Muscle layer of colon (tissue), 2 donors: ENCODE measurements around the gene SNX30.

Experiments
- H3K27ac ChIP-seq: one replicate; pipeline ENCODE4 v1.7.0; 2013; ENCODE audit warnings: low read depth, mild to moderate bottlenecking, low read length, moderate library complexity
- H3K27me3 ChIP-seq, 2 donors: one replicate each; pipeline ENCODE4 v1.7.0; 2013; ENCODE audit warnings: low read length in 2 of 2, mild to moderate bottlenecking in 2 of 2; ENCODE audit not compliant: insufficient read depth in 2 of 2, control insufficient read depth in 1 of 2
- H3K36me3 ChIP-seq: one replicate; pipeline ENCODE4 v1.7.0; 2013; ENCODE audit warnings: mild to moderate bottlenecking, low read length; ENCODE audit not compliant: insufficient read depth
- H3K4me1 ChIP-seq: one replicate; pipeline ENCODE4 v1.7.0; 2013; ENCODE audit warnings: mild to moderate bottlenecking, low read length; ENCODE audit not compliant: insufficient read depth
- H3K4me3 ChIP-seq, 2 donors: one replicate each; pipeline ENCODE4 v1.7.0; 2013; ENCODE audit warnings: low read length in 2 of 2, low read depth in 1 of 2, mild to moderate bottlenecking in 1 of 2, moderate library complexity in 1 of 2
- H3K9ac ChIP-seq: one replicate; pipeline ENCODE4 v1.7.0; 2013; ENCODE audit warnings: low read length
- H3K9me3 ChIP-seq: one replicate; pipeline ENCODE4 v1.7.0; 2013; ENCODE audit warnings: mild to moderate bottlenecking, low read length
- donor health status: abdominal sarcoma.
- donor health status: Adenocarcinoma of cecum.

SNX30 gene

DNA sequence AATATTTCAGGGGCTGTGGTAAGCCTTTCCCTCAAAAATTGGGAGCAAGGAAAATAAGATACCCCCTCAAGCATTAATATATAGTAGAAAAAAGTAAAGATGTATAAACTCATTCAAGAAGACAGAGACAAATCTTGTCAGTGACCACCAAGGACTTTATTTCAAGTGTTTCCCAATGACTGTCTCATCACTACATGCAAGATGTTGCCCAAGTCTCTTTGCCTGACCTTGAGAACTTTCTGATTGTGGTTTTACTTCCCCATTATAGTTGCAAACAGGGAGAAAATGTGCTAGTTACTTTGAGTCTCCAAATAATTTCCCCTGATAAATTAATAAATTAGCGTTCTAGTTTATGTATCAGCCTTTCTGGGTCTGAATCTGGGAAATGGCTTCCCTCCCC lies 144.1 kb downstream of the SNX30 start:
- Histone ChIP-seq H3K9ac (no peak overlapping the region), H3K27ac (no peak overlapping the region), H3K4me3 (no peak overlapping the region), H3K27me3 (peaks cover 0 to 17% of the 10 kb centered on the region in 2 donors), H3K4me1 (no peaks in the 10 kb centered on the region), H3K36me3 (no peaks in the 10 kb centered on the region), H3K9me3 (no peaks in the 10 kb centered on the region)

DNA sequence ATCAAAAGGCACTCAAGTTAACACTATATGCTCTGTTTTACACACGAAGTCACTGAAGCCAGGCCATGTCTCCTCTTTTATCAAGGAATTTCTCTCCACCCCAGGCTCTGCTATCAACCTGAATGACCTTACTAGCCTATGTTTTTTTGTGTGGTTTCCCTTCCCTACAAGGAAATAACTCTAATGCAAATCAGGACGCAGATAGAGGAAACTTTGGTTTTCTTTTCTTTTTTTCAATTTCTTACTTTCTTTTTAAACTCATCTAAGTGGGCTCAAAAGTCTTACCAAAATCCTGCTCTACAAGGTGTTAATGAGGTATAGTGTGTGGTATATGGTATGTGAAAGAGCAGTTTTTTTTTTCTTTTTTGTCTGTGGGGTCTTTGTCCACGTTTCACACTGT lies 145.6 kb downstream of the SNX30 start:
- H3K4me1 ChIP-seq = no peaks in the 10 kb centered on the region
- H3K36me3 ChIP-seq = no peaks in the 10 kb centered on the region
- H3K9me3 ChIP-seq = no peaks in the 10 kb centered on the region
- no peak overlapping the region for H3K27ac ChIP-seq
- H3K27me3 ChIP-seq = peaks cover 0 to 5% of the 10 kb centered on the region in 2 donors
- no peak overlapping the region for H3K4me3 ChIP-seq
- H3K9ac ChIP-seq = no peak overlapping the region

DNA sequence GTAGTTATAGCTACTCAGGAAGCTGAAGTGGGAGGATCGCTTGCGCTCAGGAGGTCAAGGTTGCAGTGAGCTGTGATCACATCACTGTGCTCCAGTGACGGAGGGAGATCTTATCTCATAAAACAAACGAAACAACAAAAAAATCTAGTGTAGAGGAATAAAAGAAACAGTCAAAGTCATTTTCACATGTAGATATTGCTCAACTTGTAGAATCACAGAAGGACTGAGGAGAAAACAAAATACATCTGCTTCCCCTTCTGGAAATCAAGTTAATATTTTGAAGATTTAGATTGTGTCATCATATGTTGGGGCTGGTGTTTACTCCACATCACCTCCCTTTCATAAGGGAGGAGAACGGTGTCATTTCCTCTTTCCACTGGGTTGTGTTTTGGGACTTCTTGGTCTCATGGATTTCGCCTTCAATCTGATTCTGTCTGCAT lies 148.3 kb downstream of the SNX30 start:
- H3K27ac ChIP-seq = no peak overlapping the region

DNA sequence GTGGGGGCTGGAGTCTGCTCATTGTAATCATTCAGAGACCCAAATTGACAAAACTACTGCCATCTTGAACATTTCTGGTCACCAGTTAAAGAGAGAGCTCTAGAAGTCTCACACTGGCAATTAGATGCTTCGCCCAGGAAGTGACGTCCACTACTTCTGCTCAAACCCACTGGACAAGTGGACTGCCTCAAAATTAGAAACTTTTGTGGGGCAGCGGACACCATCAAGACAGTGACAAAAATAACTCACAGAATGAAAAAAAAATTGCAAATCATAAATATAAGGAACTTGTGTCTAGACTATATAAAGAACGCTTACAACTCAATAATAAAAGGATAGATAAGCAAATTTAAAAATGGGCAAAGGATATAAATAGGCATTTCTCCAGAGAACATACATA lies 149.9 kb downstream of the SNX30 start:
- Histone ChIP-seq H3K27ac (no peak overlapping the region), H3K9ac (no peak overlapping the region), H3K27me3 (no peaks in the 10 kb centered on the region), H3K36me3 (no peaks in the 10 kb centered on the region), H3K4me1 (no peaks in the 10 kb centered on the region), H3K4me3 (no peak overlapping the region), H3K9me3 (no peaks in the 10 kb centered on the region)

More for the DNA sequence above, 148.3 kb downstream of the SNX30 start:
- Histone ChIP-seq H3K4me1 (no peaks in the 10 kb centered on the region), H3K4me3 (no peak overlapping the region), H3K27me3 (no peaks in the 10 kb centered on the region), H3K36me3 (no peaks in the 10 kb centered on the region), H3K9me3 (no peaks in the 10 kb centered on the region), H3K9ac (no peak overlapping the region)

DNA sequence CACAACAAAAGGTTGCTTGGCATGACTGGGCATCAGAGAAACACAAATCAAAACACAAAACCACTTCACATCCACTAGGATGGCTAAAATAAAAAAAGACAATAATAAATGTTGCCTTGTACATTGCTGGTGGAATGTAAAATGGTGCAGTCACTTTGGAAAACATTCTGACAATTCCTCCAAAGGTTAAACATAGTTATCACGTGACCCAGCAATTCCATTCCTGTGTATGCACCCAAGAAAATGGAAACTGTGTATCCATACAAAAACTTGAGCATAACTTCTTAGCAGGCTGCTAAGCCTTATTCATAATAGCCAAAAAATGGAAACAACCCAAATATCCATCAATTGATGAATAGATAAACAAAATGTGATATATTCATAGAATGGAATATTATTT lies 150.3 kb downstream of the SNX30 start:
- Histone ChIP-seq H3K27ac (no peak overlapping the region), H3K36me3 (no peaks in the 10 kb centered on the region), H3K4me1 (no peaks in the 10 kb centered on the region), H3K4me3 (no peak overlapping the region), H3K9me3 (no peaks in the 10 kb centered on the region), H3K9ac (no peak overlapping the region), H3K27me3 (no peaks in the 10 kb centered on the region)

DNA sequence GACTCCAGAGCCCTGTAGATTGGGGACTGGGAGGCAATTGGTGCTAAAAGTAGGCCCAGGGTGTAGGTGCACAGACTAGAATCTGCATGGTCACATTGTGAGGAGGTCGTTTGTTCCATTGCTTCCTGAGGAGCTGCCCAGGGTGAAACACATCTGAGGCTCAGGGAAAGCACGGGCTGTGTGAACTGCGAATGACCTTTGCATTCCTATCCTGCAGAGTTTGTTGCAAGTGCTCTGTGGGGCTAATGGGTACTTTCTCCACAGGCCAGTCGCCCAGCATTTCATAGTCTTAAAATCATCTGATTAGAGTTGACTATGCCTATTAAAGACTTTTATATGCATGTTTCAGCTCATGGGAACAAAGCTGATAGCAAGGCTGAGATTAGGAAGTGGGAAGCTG lies 154.5 kb downstream of the SNX30 start:
- Histone ChIP-seq H3K27me3 (no peaks in the 10 kb centered on the region), H3K4me1 (no peaks in the 10 kb centered on the region), H3K27ac (no peak overlapping the region), H3K36me3 (no peaks in the 10 kb centered on the region), H3K9ac (no peak overlapping the region), H3K4me3 (no peak overlapping the region), H3K9me3 (no peaks in the 10 kb centered on the region)

DNA sequence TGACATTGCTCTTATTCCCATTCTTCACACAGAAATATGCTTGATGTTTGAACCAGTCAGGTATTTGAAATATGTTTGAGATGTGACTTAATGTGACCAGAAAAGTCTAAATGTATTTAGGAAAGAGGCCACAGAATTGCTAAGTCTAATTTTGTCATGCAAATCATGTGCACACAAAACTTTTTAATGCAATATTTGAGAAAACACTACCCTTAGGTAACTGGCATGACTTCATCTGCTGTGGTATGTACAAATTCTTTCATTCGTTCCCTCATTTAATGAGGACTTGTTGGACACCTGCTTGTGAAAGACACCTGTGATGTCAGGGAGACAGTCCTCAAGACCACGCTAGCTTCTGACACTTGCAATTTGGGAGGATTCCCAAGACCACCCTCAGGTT lies 161.2 kb downstream of the SNX30 start:
- H3K27ac ChIP-seq = no peak overlapping the region
- no peaks in the 10 kb centered on the region for H3K27me3 ChIP-seq
- no peaks in the 10 kb centered on the region for H3K36me3 ChIP-seq
- H3K9ac ChIP-seq = no peak overlapping the region
- no peaks in the 10 kb centered on the region for H3K9me3 ChIP-seq
- no peak overlapping the region for H3K4me3 ChIP-seq
- H3K4me1 ChIP-seq = no peaks in the 10 kb centered on the region

DNA sequence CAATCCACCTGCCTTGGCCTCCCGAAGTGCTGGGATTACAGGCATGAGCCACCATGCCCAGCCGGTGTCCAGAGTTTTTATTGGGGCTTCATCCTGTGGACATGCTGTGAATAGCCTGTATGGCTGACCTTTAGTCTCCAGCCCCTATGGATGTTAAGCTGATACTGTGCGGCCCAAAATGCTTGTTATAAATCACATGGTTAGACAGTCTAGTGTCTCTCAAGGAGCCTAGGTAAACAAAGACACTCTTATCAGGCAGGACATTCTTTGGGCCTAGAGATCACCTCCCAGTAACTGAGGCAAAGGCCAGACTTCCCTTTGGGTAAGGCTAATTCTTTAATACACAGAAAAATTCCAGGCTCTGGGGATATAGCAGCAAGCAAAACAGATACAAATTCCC lies 162.1 kb downstream of the SNX30 start:
- no peak overlapping the region for H3K27ac ChIP-seq
- H3K4me3 ChIP-seq = no peak overlapping the region
- no peaks in the 10 kb centered on the region for H3K36me3 ChIP-seq
- H3K9ac ChIP-seq = no peak overlapping the region
- H3K9me3 ChIP-seq = no peaks in the 10 kb centered on the region
- H3K27me3 ChIP-seq = no peaks in the 10 kb centered on the region
- H3K4me1 ChIP-seq = no peaks in the 10 kb centered on the region

DNA sequence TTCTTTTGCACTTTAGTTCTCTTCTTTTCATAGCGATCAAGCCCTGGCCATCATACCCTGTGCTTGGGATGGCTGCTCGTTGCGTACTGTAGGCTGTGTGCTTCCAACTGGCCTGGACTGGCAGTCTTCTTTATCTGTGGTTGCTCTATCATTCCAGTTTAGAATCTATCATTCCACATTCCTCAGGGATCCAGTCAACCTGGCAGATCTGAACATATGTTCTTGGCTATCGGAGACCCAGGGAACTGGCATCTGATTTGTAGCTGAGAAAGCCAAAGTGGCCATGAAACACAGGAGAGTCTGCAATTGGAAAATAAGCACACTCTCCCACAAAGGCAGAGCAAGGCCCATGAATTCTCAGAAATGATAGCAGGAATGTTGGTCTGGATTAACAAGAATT lies 162.8 kb downstream of the SNX30 start:
- H3K27ac ChIP-seq = no peak overlapping the region
- H3K4me1 ChIP-seq = no peaks in the 10 kb centered on the region
- no peaks in the 10 kb centered on the region for H3K36me3 ChIP-seq
- H3K27me3 ChIP-seq = no peaks in the 10 kb centered on the region
- H3K9ac ChIP-seq = no peak overlapping the region
- H3K4me3 ChIP-seq = no peak overlapping the region
- H3K9me3 ChIP-seq = no peaks in the 10 kb centered on the region

DNA sequence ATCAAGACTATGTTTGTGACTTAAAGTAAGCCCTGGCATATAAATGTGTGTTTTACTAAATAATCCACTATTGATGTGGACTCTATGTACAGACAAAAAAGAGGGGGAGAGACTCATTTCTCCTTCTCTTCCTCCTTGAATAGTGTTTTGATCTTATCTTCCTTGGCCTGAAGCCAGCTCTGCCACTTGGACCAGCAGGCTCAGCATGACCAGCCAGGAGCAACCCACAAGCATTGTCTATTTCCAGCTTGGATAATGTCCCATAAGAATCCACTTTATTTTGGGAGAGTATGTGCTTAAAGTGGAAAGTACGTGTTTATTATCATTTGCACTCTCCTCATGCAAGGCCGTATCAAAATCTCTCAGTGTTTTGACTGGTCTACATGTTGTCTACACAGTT lies 164.0 kb downstream of the SNX30 start:
- H3K9ac ChIP-seq = no peak overlapping the region
- no peaks in the 10 kb centered on the region for H3K4me1 ChIP-seq
- H3K9me3 ChIP-seq = no peaks in the 10 kb centered on the region
- no peak overlapping the region for H3K4me3 ChIP-seq
- no peak overlapping the region for H3K27ac ChIP-seq
- H3K27me3 ChIP-seq = no peaks in the 10 kb centered on the region
- H3K36me3 ChIP-seq = no peaks in the 10 kb centered on the region

DNA sequence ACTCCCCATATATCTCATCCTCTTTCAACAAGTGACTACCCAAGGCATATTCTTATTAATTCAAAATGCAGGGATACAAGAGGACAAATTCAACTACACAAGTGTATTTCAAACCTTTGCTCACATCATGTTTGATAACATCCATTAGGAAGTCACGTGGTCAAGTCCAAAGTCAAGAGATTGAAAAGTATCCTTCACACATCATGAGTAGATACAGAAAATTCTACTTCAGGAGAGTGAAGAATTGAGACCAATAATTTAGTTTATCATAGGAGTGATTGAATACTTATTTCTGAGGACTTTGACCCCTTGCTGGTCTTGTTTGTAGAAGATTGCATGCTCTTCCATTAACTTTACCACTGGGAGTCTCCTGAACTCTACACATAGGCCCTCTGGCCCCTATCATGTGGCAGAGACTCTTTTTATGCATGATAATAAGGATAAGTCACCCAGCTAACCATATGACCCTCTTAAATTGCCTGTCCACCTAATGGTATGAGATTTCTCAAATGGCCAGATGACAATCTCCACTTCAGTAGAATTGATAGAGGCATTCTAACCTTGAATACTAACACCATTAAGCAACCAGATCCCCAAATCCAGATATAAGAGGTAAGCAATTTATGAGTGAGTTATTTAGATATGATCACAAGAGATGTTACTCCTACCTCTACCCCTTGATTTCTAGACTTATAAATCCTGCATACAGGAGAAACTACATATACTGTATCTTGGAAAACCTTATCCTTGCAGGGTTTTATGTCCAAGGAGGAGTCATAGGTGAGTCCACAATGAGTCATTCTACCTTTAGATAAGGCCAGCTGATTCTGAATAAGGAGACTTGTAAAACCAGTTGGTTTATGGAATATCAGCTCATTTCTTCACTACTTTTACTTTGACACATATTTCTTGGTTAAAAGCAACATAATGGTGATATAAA lies 166.8 kb downstream of the SNX30 start:
- Histone ChIP-seq H3K27me3 (no peaks in the 10 kb centered on the region), H3K4me1 (no peaks in the 10 kb centered on the region), H3K4me3 (no peak overlapping the region), H3K9me3 (no peaks in the 10 kb centered on the region), H3K36me3 (no peaks in the 10 kb centered on the region), H3K27ac (no peak overlapping the region), H3K9ac (no peak overlapping the region)

DNA sequence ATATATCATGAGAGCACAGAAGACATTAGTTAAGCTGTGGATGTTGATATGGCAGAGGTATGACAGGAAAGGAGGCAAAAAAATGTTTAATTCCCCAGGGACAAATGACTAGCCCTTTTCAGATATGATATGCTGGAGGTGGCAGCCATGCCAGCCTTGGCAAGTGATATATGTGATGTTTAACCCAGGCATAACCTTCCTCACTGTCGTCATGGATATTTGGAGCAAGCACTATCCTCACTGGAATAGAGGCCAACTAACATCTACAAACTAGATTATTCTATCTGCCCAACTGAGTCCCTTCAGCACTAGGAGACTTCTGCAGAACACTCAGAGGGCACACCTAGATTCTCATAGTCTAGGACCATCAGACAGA lies 167.4 kb downstream of the SNX30 start:
- Histone ChIP-seq H3K36me3 (no peaks in the 10 kb centered on the region), H3K4me1 (no peaks in the 10 kb centered on the region), H3K9ac (no peak overlapping the region), H3K27ac (no peak overlapping the region), H3K4me3 (no peak overlapping the region), H3K9me3 (no peaks in the 10 kb centered on the region), H3K27me3 (no peaks in the 10 kb centered on the region)
